ENCODE results near the gene LRRC25.

DNA sequence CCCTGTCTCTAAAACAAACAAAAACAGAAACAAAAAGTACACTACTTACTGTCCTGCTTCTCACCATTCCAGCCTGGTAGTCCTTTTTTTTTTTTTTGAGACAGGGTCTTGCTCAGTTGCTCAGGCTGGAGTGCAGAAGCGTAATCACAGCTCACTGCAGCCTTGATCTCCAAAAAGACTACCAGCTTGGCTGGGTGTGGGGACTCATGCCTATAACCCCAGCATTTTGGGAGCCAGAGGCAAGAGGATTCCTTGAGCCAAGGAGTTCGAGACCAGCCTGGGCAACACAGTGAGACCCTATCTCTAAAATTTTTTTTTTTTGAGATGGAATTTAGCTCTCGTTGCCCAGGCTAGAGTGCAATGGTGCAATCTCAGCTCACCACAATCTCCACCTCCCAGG lies 16.6 kb downstream of the LRRC25 start:
- TF ChIP-seq, protein P1, sequence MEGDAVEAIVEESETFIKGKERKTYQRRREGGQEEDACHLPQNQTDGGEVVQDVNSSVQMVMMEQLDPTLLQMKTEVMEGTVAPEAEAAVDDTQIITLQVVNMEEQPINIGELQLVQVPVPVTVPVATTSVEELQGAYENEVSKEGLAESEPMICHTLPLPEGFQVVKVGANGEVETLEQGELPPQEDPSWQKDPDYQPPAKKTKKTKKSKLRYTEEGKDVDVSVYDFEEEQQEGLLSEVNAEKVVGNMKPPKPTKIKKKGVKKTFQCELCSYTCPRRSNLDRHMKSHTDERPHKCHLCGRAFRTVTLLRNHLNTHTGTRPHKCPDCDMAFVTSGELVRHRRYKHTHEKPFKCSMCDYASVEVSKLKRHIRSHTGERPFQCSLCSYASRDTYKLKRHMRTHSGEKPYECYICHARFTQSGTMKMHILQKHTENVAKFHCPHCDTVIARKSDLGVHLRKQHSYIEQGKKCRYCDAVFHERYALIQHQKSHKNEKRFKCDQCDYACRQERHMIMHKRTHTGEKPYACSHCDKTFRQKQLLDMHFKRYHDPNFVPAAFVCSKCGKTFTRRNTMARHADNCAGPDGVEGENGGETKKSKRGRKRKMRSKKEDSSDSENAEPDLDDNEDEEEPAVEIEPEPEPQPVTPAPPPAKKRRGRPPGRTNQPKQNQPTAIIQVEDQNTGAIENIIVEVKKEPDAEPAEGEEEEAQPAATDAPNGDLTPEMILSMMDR (IDR thresholded peaks at IDR 0.05 in 4 of 5, conservative IDR thresholded peaks at IDR 0.05 in 1 of 5): no peak
- TF ChIP-seq POLR2A (IDR thresholded peaks at IDR 0.05): no peak
